Measurements from ENCODE around the gene ZNF554.
"Not testable (repeated sequence)": the region's sequence is repeated elsewhere in the genome, so short reads cannot be mapped to it uniquely, and the experiment has no call there.

The ZNF554 gene

DNA sequence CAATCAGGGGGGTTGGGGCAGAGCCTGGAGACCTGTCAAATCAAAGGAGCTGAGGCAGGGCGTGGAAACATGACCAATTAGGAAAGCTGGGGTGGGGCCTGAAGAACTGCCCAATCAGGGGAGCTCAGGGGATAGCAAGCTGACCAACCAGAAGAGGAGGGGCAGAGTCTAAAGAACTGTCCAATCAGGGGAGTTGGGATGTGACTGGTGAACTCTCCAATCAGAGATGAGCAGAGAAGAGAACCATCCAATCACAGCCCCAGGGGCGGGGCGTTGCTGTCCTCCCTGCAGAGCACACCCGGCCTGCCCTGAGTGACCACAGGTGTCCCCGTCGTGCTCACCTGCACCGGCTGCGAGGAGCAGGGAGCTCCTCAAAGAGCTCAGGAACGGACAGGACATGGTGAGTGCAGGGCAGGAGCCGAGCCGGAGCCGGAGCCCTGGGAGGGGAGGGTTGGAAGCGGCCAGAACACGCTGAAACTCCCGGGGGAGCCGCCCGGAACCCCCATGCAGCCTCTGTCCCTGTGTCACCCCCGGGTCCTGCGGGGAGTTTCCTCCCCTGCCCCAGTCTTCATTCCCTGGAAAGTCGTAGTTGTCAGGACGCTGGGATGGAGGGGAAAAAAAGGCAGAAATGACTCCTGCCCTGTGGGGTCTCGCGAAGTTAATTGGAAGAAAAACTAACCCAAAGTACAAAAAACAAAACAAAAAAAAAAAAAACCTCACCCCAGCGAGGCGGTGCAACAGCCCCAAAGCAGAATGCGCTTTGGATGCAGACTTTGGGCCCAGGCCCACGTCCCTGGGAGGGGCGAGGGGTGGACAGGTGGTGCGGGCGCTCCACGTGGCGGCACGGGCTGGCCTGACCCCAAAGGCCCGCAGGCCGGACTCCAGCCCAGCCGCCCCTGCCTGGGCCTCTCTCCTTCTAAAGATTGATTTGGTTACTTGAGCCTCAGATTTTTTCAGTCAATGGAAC is 47.6 kb downstream of the ZNF554 start, which contains the start of gene ZNF556:
ZNF556 (plus strand) TSS at position 311 of the 967 bp plus-strand sequence; CDS start at position 398, 87 bp downstream.
- Histone ChIP-seq H3K27me3 (ENCODE audit: insufficient read depth, low read length, poor library complexity, severe bottlenecking) (no peaks in the 10 kb centered on the region), H3K4me3 (ENCODE audit: low read length, poor library complexity, severe bottlenecking) (no peak within 1 kb of the TSS), H3F3A (ENCODE audit: low read depth) (no peaks in the 10 kb centered on the region), H3K36me3 (ENCODE audit: insufficient read depth, low read length) (no peaks in the 10 kb centered on the region), H3K4me1 (ENCODE audit: insufficient read depth, low read length, poor library complexity, severe bottlenecking) (no peaks in the 10 kb centered on the region), H4K20me1 (ENCODE audit: insufficient read depth, low read length, poor library complexity, severe bottlenecking) (no peaks in the 10 kb centered on the region), H3K9me3 (ENCODE audit: insufficient read depth, low read depth, low read length) (no peaks in the 10 kb centered on the region), H3K9ac (ENCODE audit: low read depth, low read length, poor library complexity, severe bottlenecking) (no peak within 1 kb of the TSS), H3K4me2 (ENCODE audit: low read depth, low read length, poor library complexity, severe bottlenecking) (no peak within 1 kb of the TSS), H2AFZ (ENCODE audit: low read length) (no peak within 1 kb of the TSS), H3K79me2 (ENCODE audit: insufficient read depth, low read length) (no peaks in the 10 kb centered on the region), H3K9me2 (replicated peaks; ENCODE audit: low read depth, low read length) (no peaks in the 10 kb centered on the region)
- TF ChIP-seq, protein P1, sequence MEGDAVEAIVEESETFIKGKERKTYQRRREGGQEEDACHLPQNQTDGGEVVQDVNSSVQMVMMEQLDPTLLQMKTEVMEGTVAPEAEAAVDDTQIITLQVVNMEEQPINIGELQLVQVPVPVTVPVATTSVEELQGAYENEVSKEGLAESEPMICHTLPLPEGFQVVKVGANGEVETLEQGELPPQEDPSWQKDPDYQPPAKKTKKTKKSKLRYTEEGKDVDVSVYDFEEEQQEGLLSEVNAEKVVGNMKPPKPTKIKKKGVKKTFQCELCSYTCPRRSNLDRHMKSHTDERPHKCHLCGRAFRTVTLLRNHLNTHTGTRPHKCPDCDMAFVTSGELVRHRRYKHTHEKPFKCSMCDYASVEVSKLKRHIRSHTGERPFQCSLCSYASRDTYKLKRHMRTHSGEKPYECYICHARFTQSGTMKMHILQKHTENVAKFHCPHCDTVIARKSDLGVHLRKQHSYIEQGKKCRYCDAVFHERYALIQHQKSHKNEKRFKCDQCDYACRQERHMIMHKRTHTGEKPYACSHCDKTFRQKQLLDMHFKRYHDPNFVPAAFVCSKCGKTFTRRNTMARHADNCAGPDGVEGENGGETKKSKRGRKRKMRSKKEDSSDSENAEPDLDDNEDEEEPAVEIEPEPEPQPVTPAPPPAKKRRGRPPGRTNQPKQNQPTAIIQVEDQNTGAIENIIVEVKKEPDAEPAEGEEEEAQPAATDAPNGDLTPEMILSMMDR (conservative IDR thresholded peaks at IDR 0.05; ENCODE audit: low read length): no peak
- TF ChIP-seq EZH2phosphoT487 (IDR thresholded peaks at IDR 0.05; ENCODE audit: borderline replicate concordance): no peak

DNA sequence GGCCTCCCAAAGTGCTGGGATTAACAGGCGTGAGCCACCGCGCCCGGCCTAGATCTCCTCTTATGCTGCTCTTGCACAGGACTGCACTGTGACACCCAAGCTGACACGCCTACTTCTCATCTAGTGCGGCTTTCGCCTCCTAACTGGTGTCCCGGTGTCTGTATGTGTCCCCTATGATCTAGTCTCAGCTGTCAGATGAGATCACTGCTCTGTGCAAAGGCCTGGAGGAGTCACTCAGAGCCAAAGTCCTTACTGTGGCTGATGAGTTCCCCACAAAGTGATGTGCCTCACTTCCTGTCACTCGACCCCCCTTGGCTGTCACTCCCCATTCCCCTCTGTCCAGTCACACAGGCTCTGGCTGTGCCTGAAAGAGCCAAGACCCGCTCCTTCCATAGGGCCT is 50.0 kb downstream of the ZNF554 start:
- Histone ChIP-seq H3K79me2 (ENCODE audit: insufficient read depth, low read length) (no peaks in the 10 kb centered on the region), H3K9me2 (replicated peaks; ENCODE audit: low read depth, low read length) (no peaks in the 10 kb centered on the region), H3K36me3 (ENCODE audit: insufficient read depth, low read length) (no peaks in the 10 kb centered on the region), H2AFZ (ENCODE audit: low read length) (no peak overlapping the region), H4K20me1 (ENCODE audit: insufficient read depth, low read length, poor library complexity, severe bottlenecking) (no peaks in the 10 kb centered on the region), H3K9ac (ENCODE audit: low read depth, low read length, poor library complexity, severe bottlenecking) (no peak overlapping the region), H3F3A (ENCODE audit: low read depth) (no peaks in the 10 kb centered on the region), H3K27me3 (ENCODE audit: insufficient read depth, low read length, poor library complexity, severe bottlenecking) (no peaks in the 10 kb centered on the region), H3K4me2 (ENCODE audit: low read depth, low read length, poor library complexity, severe bottlenecking) (no peak overlapping the region), H3K9me3 (ENCODE audit: insufficient read depth, low read depth, low read length) (no peaks in the 10 kb centered on the region), H3K4me3 (ENCODE audit: low read length, poor library complexity, severe bottlenecking) (no peak overlapping the region), H3K4me1 (ENCODE audit: insufficient read depth, low read length, poor library complexity, severe bottlenecking) (no peaks in the 10 kb centered on the region)
- no peak for TF ChIP-seq EZH2phosphoT487 (IDR thresholded peaks at IDR 0.05; ENCODE audit: borderline replicate concordance)
- TF ChIP-seq, protein P1 (conservative IDR thresholded peaks at IDR 0.05; ENCODE audit: low read length): no peak

DNA sequence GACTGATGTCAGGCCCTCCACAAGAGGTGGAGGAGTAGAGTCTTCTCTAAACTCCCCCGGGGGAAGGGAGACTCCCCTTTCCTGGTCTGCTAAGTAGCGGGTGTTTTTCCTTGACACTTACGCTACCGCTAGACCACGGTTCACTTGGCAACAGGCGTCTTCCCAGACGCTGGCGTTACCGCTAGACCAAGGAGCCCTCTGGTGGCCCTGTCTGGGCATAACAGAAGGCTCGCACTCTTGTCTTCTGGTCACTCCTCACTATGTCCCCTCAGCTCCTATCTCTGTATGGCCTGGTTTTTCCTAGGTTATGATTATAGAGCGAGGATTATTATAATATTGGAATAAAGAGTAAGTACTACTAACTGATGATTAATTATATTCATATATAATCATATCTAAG is 52.5 kb downstream of the ZNF554 start:
- H3K9ac ChIP-seq (ENCODE audit: low read depth, low read length, poor library complexity, severe bottlenecking); H2AFZ ChIP-seq (ENCODE audit: low read length); H4K20me1 ChIP-seq (ENCODE audit: insufficient read depth, low read length, poor library complexity, severe bottlenecking); H3K36me3 ChIP-seq (ENCODE audit: insufficient read depth, low read length); H3K4me2 ChIP-seq (ENCODE audit: low read depth, low read length, poor library complexity, severe bottlenecking); H3K79me2 ChIP-seq (ENCODE audit: insufficient read depth, low read length); H3K9me3 ChIP-seq (ENCODE audit: insufficient read depth, low read depth, low read length); H3F3A ChIP-seq (ENCODE audit: low read depth); H3K4me3 ChIP-seq (ENCODE audit: low read length, poor library complexity, severe bottlenecking); H3K27me3 ChIP-seq (ENCODE audit: insufficient read depth, low read length, poor library complexity, severe bottlenecking); H3K9me2 ChIP-seq (replicated peaks; ENCODE audit: low read depth, low read length); H3K4me1 ChIP-seq (ENCODE audit: insufficient read depth, low read length, poor library complexity, severe bottlenecking): not testable (repeated sequence)
